GM12875 (cell line): ENCODE results near the gene GYPB.
"Not testable (repeated sequence)": the region's sequence is repeated elsewhere in the genome, so short reads cannot be mapped to it uniquely, and the experiment has no call there.

Source experiments
- H3K4me3 ChIP-seq: one replicate; pipeline ENCODE4 v1.5.1; 2011; ENCODE audit warnings: low read depth, low read length, control low read depth
- CTCF ChIP-seq: IDR thresholded peaks from 2 replicates; pipeline ENCODE4 v1.5.1; 2011; ENCODE audit warnings: low read depth, mild to moderate bottlenecking, control low read depth, inconsistent platforms, low read length, moderate library complexity, borderline replicate concordance; ENCODE audit not compliant: insufficient read depth

Gene GYPB

GRCh38 chr4:143986180-143986579 lies 33.0 kb downstream of the GYPB start:
- no peak overlapping the region for H3K4me3 ChIP-seq
- no peak for TF ChIP-seq CTCF

GRCh38 chr4:143980776-143981175 lies 38.4 kb downstream of the GYPB start:
- not testable (repeated sequence) for H3K4me3 ChIP-seq

- H3K4me3 ChIP-seq: not testable (repeated sequence)
Observed at GRCh38 chr4:143975527-143975926, 43.7 kb downstream of the GYPB start.

GRCh38 chr4:143974021-143974420 lies 45.2 kb downstream of the GYPB start:
- not testable (repeated sequence) for H3K4me3 ChIP-seq

- TF ChIP-seq CTCF: no peak
- H3K4me3 ChIP-seq: no peak overlapping the region
Observed at GRCh38 chr4:143961075-143961474, 58.1 kb downstream of the GYPB start.

GRCh38 chr4:143955306-143955705 lies 63.9 kb downstream of the GYPB start:
- not testable (repeated sequence) for H3K4me3 ChIP-seq

- not testable (repeated sequence) for H3K4me3 ChIP-seq
Observed at GRCh38 chr4:143951458-143951972, 67.7 kb downstream of the GYPB start.

GRCh38 chr4:143950967-143951366 lies 68.2 kb downstream of the GYPB start:
- H3K4me3 ChIP-seq: not testable (repeated sequence)

GRCh38 chr4:143950185-143950584 lies 69.0 kb downstream of the GYPB start:
- H3K4me3 ChIP-seq: not testable (repeated sequence)

GRCh38 chr4:143947493-143947892 lies 71.7 kb downstream of the GYPB start:
- not testable (repeated sequence) for H3K4me3 ChIP-seq
